Germinal center (tissue), 1 donor: ENCODE data around the gene TAX1BP1.
A peak's percentile ranks its signal among the peaks of the same experiment; 100 is the strongest.

Experiments
- DNase-seq: peaks from one replicate; pipeline ENCODE4 v3.0.0; 2012; ENCODE audit warnings: mixed read lengths, low spot score

TAX1BP1 gene

GRCh38 chr7:27781188-27781587, 41.2 kb downstream of the TAX1BP1 start:
- no peak for DNase-seq

DNA sequence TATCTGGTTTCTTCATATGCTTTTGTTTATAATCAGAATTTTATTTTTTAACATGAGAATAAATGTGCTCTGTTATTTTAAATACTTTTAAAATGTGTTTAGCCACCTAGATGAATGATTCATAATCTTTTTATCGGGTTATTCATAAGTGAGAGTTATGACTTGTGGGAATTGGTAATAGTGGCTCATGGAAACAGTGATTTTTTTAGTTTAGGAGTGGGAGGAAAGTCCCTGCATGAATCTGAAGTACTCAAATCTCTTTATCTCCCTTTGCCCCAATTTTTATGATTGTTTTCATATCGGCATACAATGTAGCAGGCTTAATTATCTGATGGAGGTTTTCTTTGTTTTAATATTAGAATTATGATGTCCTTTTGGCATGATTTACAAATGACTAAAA, 42.9 kb downstream of the TAX1BP1 start:
- DNase-seq, result no peak

GRCh38 chr7:27784399-27785053, 44.6 kb downstream of the TAX1BP1 start:
- DNase-seq, result peak; percentile 22

GRCh38 chr7:27788437-27788836, 48.5 kb downstream of the TAX1BP1 start:
- DNase-seq, result no peak

GRCh38 chr7:27793780-27794179, 53.8 kb downstream of the TAX1BP1 start:
- DNase-seq, result no peak

DNA sequence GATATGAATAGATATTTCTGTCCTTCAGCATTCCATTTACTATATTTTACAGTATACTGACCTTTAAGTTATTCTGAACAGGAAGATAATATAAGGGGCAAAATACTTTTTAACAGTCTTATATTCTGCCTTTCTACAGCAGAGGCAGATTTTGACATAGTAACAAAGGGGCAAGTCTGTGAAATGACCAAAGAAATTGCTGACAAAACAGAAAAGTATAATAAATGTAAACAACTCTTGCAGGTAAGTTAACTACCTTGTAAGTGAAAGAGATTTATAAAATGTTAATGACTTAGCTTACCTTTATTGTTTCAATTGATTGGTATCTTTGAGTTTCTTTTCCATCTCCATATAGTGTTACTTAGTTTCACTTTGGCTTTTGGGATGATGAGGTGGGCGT, 56.0 kb downstream of the TAX1BP1 start:
- no peak for DNase-seq

DNA sequence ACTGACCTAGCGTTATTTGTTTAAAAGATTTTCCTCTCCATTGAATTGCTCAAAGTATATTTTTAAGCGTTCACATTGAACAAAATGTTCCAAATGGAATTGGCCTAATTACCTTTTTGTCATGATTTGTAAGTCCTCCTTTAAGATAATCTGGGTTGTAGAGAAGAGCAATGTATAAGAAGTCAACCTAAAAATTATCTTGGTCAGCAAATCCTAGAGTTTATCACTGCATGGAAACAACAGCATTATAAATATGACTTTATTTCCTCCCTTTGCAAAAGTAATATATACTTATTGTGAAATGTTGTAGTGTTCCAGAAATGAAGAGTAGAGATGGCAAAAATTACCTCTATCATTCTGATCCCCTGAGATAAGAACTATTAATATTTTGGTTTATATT, 59.2 kb downstream of the TAX1BP1 start:
- DNase-seq, result no peak

DNA sequence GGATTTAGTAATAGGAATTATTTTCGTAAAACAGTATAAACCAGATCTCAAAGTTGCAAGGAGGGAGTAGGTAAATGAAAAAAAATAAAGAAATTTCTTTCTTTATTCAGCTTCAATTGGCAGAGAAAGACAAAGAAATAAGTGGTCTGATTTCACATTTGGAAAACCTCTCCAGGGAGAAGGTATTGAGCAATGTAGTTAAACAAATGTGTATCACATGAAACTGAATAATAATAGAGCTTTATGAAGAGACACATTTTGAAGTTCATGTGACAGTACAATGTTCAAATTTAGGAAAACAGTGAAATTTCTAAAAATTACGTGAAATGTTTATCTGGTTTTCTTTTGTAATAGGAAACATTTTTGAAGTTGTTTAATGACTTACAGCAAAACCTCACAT, 63.0 kb downstream of the TAX1BP1 start:
- DNase-seq, result no peak

- no peak for DNase-seq
Observed at GRCh38 chr7:27804139-27804538, 64.2 kb downstream of the TAX1BP1 start.

DNA sequence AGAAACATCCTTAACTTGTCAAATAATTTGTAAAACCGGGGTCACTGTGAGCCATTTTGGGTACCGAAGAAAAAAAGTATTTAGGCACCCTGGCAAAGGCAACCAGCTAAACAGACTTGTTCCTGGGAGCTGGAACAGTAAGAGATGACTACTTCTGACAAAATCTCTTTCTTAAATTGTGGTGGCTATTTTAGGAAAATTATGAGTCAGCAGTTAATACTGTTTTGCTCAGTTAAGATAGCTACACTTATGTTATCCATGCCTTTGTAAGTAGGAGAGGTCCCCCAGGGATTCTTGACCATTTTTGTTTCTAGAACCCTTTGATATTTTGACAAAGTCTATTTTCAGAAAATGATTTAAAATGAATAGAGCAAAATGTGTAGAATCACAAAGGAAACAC, 68.7 kb downstream of the TAX1BP1 start:
- DNase-seq, result no peak

GRCh38 chr7:27810186-27810585, 70.2 kb downstream of the TAX1BP1 start:
- DNase-seq, result no peak

- DNase-seq, result no peak
Observed at GRCh38 chr7:27812706-27813105, 72.7 kb downstream of the TAX1BP1 start.

DNA sequence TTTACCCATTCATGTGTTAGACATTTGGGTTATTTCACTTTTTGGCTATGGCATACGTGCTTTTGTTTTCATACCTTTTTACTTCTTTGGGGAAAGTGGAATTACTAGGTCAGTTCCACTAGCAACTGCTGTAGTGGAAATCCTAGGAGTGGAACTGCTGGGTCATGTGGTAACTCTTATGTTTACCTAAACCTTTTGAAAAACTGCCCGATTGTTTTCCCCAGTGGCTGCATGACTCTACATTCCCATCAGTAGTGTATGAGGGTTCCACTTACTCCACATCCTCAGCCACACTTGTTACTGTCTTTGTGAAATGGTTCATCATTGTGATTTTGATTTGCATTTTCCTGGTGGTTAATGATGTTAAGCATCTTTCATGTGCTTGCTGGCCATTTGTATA, 82.3 kb downstream of the TAX1BP1 start:
- DNase-seq, result no peak

- no peak for DNase-seq
Observed at GRCh38 chr7:27825891-27826290, 85.9 kb downstream of the TAX1BP1 start.

- DNase-seq, result no peak
Observed at GRCh38 chr7:27826357-27826756, 86.4 kb downstream of the TAX1BP1 start.

DNA sequence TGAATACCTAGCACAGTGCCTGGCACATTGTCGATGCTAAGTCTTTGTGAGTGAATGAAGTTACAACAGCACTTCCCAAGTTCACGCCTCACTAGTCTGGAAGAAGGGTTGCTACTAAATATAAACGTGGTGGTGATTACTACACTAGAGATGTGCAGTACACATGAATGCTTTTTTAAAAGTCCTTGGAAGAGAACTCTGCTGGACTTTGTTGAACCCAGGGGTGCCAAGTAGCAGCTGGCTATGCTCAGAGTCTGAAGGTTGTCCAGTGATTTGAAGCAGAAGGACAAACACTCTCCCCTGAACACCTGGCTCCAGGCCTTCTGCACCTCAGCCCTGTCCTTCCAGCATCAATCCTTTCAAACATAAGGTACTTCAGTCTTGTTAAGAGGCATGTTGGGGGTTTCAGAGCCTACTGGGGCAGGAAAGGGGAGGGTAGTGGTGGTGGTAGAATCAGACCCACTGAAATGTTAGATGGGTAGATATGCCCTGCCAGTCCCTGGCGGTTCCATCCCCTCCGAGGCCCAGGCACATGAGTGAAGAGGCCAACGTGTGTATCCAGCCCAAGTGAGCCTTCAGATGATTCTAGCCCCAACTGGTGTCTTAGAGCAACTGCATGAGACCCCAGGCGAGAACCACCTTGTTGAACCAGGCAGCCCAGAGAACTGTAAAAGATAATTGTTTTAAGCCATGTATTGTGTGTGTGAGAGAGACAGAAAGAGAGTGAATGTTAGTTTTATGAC, 94.4 kb downstream of the TAX1BP1 start:
- DNase-seq, result no peak

GRCh38 chr7:27835376-27835775, 95.4 kb downstream of the TAX1BP1 start:
- no peak for DNase-seq

DNA sequence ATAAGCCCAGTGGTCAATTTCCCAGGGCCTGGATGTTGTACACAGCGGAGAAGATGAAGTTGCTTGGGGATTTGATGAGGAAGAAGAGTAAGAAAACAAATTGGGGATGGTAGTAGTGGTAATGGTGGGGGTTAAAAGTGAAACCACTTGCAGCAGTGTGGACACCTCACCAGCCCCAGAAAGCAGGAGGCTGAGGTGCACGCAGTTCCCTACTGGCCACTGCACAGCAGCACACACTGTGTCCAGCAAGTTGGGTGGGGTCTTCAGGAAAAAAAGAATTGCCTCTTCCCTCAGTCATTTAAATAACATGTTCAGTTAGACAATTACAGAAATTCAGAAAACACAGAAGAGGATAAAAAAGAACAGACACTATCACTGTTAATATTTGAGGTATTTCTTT, 96.6 kb downstream of the TAX1BP1 start:
- no peak for DNase-seq

- DNase-seq, result no peak
Observed at GRCh38 chr7:27839099-27839498, 99.1 kb downstream of the TAX1BP1 start.

DNA sequence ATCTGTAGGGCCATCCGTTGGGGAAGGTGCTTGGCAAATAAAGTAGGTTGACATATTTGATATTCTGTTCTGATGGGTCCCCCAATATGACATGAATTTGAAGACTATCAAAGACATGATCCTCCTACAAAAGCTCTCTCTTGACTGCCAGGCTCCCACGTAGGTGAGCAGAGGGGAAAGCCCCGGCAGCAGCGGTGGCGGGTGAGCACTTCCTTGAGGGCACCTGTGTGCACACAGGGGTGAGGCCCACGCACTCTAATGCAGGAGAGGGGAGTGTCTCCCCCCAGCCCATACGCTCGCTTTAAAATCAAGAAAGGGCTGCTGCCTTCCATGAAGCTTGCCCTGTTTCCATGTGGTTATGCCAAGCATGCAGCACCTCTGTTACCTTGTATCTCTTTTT, 100.4 kb downstream of the TAX1BP1 start:
- DNase-seq, result no peak

GRCh38 chr7:27840760-27841364, 100.9 kb downstream of the TAX1BP1 start:
- DNase-seq, result no peak

DNA sequence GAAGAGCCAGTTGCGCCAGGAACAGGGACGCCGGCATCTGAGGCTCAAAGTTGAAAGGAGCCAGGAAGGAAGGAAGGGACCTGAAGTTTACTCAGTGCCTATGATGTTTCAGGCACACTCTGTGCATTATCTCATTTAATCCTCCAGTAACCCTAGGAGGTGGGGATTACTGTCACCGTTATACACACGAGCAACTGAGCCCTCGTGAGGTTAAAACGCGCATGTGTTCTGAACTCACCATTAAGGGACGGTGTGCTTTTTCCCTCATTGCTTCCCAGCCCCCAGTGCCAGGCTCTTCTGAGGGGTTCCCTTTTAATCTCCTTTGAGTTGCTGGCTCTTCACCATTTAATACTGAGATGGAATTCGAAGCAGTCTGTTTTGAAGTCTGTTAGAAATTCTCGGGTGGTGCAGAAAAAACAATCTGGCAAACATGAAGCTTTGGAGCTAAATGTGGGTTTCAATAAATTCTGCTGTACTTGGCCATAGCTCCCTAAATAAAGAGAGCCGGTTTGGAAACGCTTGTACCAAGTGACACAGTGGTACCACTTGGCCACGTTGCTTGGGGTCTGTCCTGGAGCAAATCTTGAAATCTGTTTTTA, 102.2 kb downstream of the TAX1BP1 start:
- DNase-seq, result no peak

DNA sequence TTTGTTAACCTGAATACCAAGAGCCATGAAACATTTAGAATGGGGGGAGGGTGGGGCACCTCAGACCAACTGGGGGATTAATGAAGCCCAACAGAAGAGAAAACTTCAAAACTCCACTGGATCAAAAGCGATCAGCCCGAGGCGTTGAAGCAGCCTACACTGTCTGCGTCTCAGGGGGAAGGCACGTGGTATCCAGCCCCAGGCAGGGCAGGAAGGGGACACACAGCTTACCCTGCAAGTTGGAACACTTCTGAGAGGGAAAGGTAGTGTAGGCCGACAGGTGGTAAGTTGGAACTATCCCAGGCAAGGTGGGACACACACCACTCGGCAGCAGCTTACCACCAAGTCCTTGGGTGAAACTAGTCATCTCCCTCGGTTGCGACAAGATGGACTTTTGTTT, 102.9 kb downstream of the TAX1BP1 start:
- DNase-seq, result no peak
